Kidney (tissue), 14 donors: Measurements from ENCODE around the gene POSTN. TPM values are rescaled to one million over a fixed set of nuclear protein-coding genes. Genes with fewer than 3 reads are reported as not detected.

Experiments
- DNase-seq, 5 donors: peaks; one replicate each; pipeline ENCODE4 v3.0.0-alpha.2; 2013 to 2020
- FAIRE-seq: peaks from 2 replicates; lab custom pipeline; 2012; peaks lifted over from hg19 to GRCh38; lab: Jason Lieb, UNC
- H3K27ac ChIP-seq, 2 donors: one replicate each; pipeline ENCODE4 v1.7.0; 2013; ENCODE audit warnings: low read depth in 2 of 2, low read length in 2 of 2, inconsistent platforms in 1 of 2
- H3K27me3 ChIP-seq: one replicate; pipeline ENCODE4 v1.7.1; 2013; ENCODE audit warnings: low read length, inconsistent platforms; ENCODE audit not compliant: control insufficient read depth, insufficient read depth
- H3K36me3 ChIP-seq, 3 donors: one replicate each; pipeline versions ENCODE4 v1.7.0 to v1.7.1; 2013; ENCODE audit warnings: low read length in 3 of 3, control low read depth in 1 of 3, inconsistent platforms in 1 of 3; ENCODE audit not compliant: insufficient read depth in 3 of 3, control insufficient read depth in 2 of 3
- H3K4me1 ChIP-seq, 3 donors: one replicate each; pipeline versions ENCODE4 v1.7.0 to v1.7.1; 2013; ENCODE audit warnings: low read length in 3 of 3, inconsistent platforms in 1 of 3, low read depth in 1 of 3; ENCODE audit not compliant: control insufficient read depth in 2 of 3, insufficient read depth in 2 of 3
- H3K4me3 ChIP-seq, 3 donors: one replicate each; pipeline versions ENCODE4 v1.7.0 to v1.8.1; 2013; ENCODE audit warnings: low read length in 3 of 3, control low read depth in 1 of 3, inconsistent platforms in 1 of 3
- H3K9ac ChIP-seq, 3 donors: one replicate each; pipeline versions ENCODE4 v1.7.0 to v1.7.1; 2013; ENCODE audit warnings: low read length in 3 of 3, control low read depth in 1 of 3, inconsistent platforms in 1 of 3
- H3K9me3 ChIP-seq, 3 donors: one replicate each; pipeline versions ENCODE4 v1.7.0 to v1.7.1; 2013; ENCODE audit warnings: low read length in 3 of 3, control low read depth in 1 of 3, inconsistent platforms in 1 of 3; ENCODE audit not compliant: control insufficient read depth in 2 of 3, insufficient read depth in 1 of 3
- intact Hi-C: fragments of 100-400 bp; cut with DNase I; formaldehyde crosslinking; loops from one replicate; pipeline ENCODE4 v1.11.1; 2022
- polyA plus RNA-seq: library from polyadenylated mRNA; stranded (reverse); fragments of 350-450 nt; fragmentation: Illumina TruSeq; extraction: RNeasy Lipid Tissue Mini Kit (QIAGEN cat#74804); gene quantifications from one replicate; pipeline ENCODE4 v1.2.3, GENCODE V29; 2014; ENCODE audit warnings: low read depth, low replicate concordance; ENCODE audit not compliant: insufficient read depth
- total RNA-seq: library from RNA; stranded (reverse); fragmentation: NEBNext Ultra II Directional; extraction: Animal tissue kit (Norgen Biotek cat#: 25700); gene quantifications from one replicate; pipeline ENCODE4 v1.2.1, GENCODE V29; 2021
- TF ChIP-seq, protein P1 (sequence below): IDR thresholded peaks from 3 replicates; pipeline ENCODE4 v1.5.1; 2012; ENCODE audit warnings: mild to moderate bottlenecking, moderate library complexity, borderline replicate concordance; ENCODE audit not compliant: insufficient read depth; ENCODE audit errors: extremely low read depth
- donor health status: control.
- donor health status: control.
- donor health status: control.
- donor health status: control.
- donor health status: control.
- donor health status: DM: yes; HTN: yes; CAD: no.
- donor health status: Normal renal cell carcinoma (clear cell type).

Gene POSTN
- total and polyA plus RNA-seq, 2 donors from 2014 or later, result 13.1 to 49.7 TPM

DNA sequence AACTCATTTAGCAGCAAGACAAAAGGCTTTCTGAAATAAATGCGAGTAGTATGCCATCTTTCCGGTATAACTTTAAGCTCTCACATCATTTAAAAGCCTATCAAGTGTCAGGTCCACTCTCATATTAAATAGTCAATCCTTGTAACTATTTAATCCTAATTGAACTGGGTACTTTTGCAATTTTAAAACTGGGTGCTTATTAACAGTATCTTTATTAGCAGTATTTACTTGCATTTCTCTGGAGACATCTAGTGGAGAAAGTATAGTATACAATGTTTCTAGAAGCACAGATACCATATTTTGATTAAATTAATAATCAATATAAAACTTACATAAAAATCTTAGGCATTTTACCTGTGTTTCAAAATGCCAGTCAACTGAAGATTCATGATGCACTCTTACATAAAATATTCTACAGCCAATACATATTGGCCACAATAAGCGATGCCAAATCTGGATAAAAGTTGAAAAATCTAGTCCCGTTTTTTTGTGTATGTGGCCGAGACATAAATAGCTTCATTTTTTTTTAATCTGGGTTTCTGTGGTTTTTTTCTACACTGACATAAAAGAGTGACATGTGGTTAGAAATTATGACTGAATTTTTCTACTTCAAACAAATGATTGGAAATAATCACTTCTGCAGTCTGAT, 4.3 kb upstream of the POSTN start:
- H3K4me1 ChIP-seq, result no peaks in the 10 kb centered on the region
- no peaks in the 10 kb centered on the region for H3K36me3 ChIP-seq
- H3K9ac ChIP-seq, result no peak overlapping the region
- TF ChIP-seq, protein P1, sequence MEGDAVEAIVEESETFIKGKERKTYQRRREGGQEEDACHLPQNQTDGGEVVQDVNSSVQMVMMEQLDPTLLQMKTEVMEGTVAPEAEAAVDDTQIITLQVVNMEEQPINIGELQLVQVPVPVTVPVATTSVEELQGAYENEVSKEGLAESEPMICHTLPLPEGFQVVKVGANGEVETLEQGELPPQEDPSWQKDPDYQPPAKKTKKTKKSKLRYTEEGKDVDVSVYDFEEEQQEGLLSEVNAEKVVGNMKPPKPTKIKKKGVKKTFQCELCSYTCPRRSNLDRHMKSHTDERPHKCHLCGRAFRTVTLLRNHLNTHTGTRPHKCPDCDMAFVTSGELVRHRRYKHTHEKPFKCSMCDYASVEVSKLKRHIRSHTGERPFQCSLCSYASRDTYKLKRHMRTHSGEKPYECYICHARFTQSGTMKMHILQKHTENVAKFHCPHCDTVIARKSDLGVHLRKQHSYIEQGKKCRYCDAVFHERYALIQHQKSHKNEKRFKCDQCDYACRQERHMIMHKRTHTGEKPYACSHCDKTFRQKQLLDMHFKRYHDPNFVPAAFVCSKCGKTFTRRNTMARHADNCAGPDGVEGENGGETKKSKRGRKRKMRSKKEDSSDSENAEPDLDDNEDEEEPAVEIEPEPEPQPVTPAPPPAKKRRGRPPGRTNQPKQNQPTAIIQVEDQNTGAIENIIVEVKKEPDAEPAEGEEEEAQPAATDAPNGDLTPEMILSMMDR, result peak; percentile 13
- FAIRE-seq (peak; percentile 69), DNase-seq (peak in 1 of 5 donors; percentile 62)
- intact Hi-C loops, result loop anchor here (5.0 kb wide), 1 partner anchor 496 kb away; the partner anchor contains the start of gene CSNK1A1L
- no peak overlapping the region for H3K27ac ChIP-seq
- no peaks in the 10 kb centered on the region for H3K27me3 ChIP-seq
- no peak overlapping the region for H3K4me3 ChIP-seq
- no peaks in the 10 kb centered on the region for H3K9me3 ChIP-seq

- intact Hi-C loops, result loop anchor here (5.0 kb wide), 1 partner anchor 495 kb away; the partner anchor contains the start of gene CSNK1A1L
- Histone ChIP-seq H3K27me3 (no peaks in the 10 kb centered on the region), H3K4me3 (no peak overlapping the region), H3K9me3 (no peaks in the 10 kb centered on the region), H3K36me3 (no peaks in the 10 kb centered on the region), H3K27ac (no peak overlapping the region), H3K9ac (no peak overlapping the region), H3K4me1 (no peaks in the 10 kb centered on the region)
- TF ChIP-seq, protein P1, result no peak
- DNase-seq (no peak), FAIRE-seq (no peak)
Measured at GRCh38 chr13:37601648-37602440, 3.3 kb upstream of the POSTN start.

DNA sequence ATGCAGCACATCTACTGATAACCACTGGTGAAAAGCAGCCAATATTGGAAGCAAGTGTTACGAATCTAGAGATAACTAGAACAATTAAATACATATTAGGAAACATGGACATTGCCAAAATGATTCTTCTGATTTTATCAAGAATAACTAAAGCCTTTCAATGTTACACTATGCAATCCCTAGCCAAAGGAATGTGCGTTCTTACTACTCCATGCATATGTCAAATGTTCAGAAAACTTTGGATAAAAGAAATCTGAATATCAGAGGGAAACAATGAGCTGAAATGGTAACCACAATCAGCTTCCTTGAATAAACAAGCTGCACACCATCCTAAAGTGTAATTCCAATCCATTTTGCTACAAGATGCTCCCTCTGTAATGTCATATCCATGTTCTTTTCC, 951 bp upstream of the POSTN start:
- intact Hi-C loops, result no loop called here
- Histone ChIP-seq H3K9ac (no peak overlapping the region), H3K27me3 (no peaks in the 10 kb centered on the region), H3K4me1 (no peaks in the 10 kb centered on the region), H3K4me3 (no peak overlapping the region), H3K36me3 (no peaks in the 10 kb centered on the region), H3K27ac (no peak overlapping the region), H3K9me3 (no peaks in the 10 kb centered on the region)
- TF ChIP-seq, protein P1, result no peak
- FAIRE-seq (no peak), DNase-seq (no peak)
